GM12878 (cell line): Measurements from ENCODE around the gene OR1N1. TPM values are rescaled to one million over a fixed set of nuclear protein-coding genes. Genes with fewer than 3 reads are reported as not detected.

Source experiments
- ATAC-seq: fragments of 200-7000 bp; cut with Tn5 transposase; 3 replicates; pipeline ENCODE4 v1.9.1; 2020; ENCODE audit warnings: mild to moderate bottlenecking, moderate library complexity
- BruUV-seq: library from RNA; stranded (reverse); fragments of 400-500 nt; replicated peaks from 2 replicates; lab custom pipeline; 2021; lab: Mats Ljungman, UMichigan
- CTCF ChIA-PET: fragments of 300-600 bp; sonication (Branson Sonifier 250); formaldehyde crosslinking; extraction: SDS; loops from one replicate; lab custom pipeline; 2021; ENCODE audit warnings: inconsistent platforms; lab: Yijun Ruan, JAX
- POLR2A ChIA-PET: fragments of 350-600 bp; formaldehyde crosslinking; extraction: SDS; loops from one replicate; lab custom pipeline; 2021; ENCODE audit warnings: inconsistent platforms; lab: Charles Lee
- RAD21 ChIA-PET: fragments of 300-600 bp; sonication (Branson Sonifier 250); formaldehyde crosslinking; loops from one replicate; lab custom pipeline; 2023; ENCODE audit warnings: antibody characterized with exemption; ENCODE audit not compliant: unreplicated experiment; lab: Charles Lee
- SMC1A ChIA-PET: fragments of 300-600 bp; sonication (Branson Sonifier 250); formaldehyde crosslinking; loops from one replicate; lab custom pipeline; 2023; ENCODE audit not compliant: unreplicated experiment, uncharacterized antibody; lab: Charles Lee
- DNase-seq: peaks from one replicate; pipeline ENCODE4 v3.0.0-alpha.2; 2011; ENCODE audit warnings: low read depth, low spot score
- FAIRE-seq: peaks from 3 replicates; lab custom pipeline; 2011; peaks lifted over from hg19 to GRCh38; lab: Jason Lieb, UNC
- H2AFZ ChIP-seq: 2 replicates; pipeline ENCODE4 v1.6.0; 2011; ENCODE audit warnings: low read depth, low read length, control low read depth; ENCODE audit not compliant: control insufficient read depth
- H3K27ac ChIP-seq: 2 replicates; pipeline ENCODE4 v1.5.1; 2011; ENCODE audit warnings: control low read depth; ENCODE audit not compliant: control insufficient read depth, insufficient read depth
- H3K27me3 ChIP-seq, 2 experiments: replicated peaks in 1 of 2; 2 replicates each; pipeline versions ENCODE4 v1.6.0 to v1.6.1; 2011; ENCODE audit warnings: low read length in 1 of 2; ENCODE audit not compliant: control insufficient read depth in 2 of 2, insufficient read depth in 2 of 2
- H3K36me3 ChIP-seq, 2 experiments: 2 replicates each; pipeline ENCODE4 v1.5.1; 2011; ENCODE audit warnings: low read length in 1 of 2; ENCODE audit not compliant: control insufficient read depth in 2 of 2, insufficient read depth in 2 of 2
- H3K4me1 ChIP-seq: 2 replicates; pipeline ENCODE4 v1.6.1; 2011; ENCODE audit warnings: mild to moderate bottlenecking, low read length, moderate library complexity, mixed read lengths; ENCODE audit not compliant: control insufficient read depth, insufficient read depth
- H3K4me2 ChIP-seq: 2 replicates; pipeline ENCODE4 v1.6.0; 2011; ENCODE audit warnings: control low read depth; ENCODE audit not compliant: control insufficient read depth, insufficient read depth
- H3K4me3 ChIP-seq: fragments of 200-600 bp; sonication (generic); 2 replicates; pipeline ENCODE4 v1.5.1; 2016
- H3K79me2 ChIP-seq: 2 replicates; pipeline ENCODE4 v1.6.0; 2011; ENCODE audit warnings: low read length; ENCODE audit not compliant: control insufficient read depth, insufficient read depth
- H3K9ac ChIP-seq: 2 replicates; pipeline ENCODE4 v1.8.0; 2011; ENCODE audit warnings: low read length, control low read depth, mixed read lengths; ENCODE audit not compliant: control insufficient read depth, insufficient read depth
- H3K9me3 ChIP-seq: replicated peaks from 3 replicates; pipeline ENCODE4 v1.5.1; 2011; ENCODE audit warnings: mild to moderate bottlenecking, low read length; ENCODE audit not compliant: control insufficient read depth, insufficient read depth
- H4K20me1 ChIP-seq: 2 replicates; pipeline ENCODE4 v1.6.0; 2011; ENCODE audit not compliant: control insufficient read depth, insufficient read depth
- ATF2 ChIP-seq: IDR thresholded peaks from 2 replicates; pipeline ENCODE4 v1.6.1; 2012; ENCODE audit warnings: low read length, inconsistent platforms
- ELK1 ChIP-seq: IDR thresholded peaks from 2 replicates; pipeline ENCODE4 v1.6.1; 2012; ENCODE audit warnings: low read depth, low read length, improper control_type of control experiment
- KAT2A ChIP-seq: conservative IDR thresholded peaks from 2 replicates; pipeline ENCODE4 v1.6.1; 2011; ENCODE audit warnings: low read depth, low read length; ENCODE audit not compliant: control insufficient read depth
- NRF1 ChIP-seq: conservative IDR thresholded peaks from 2 replicates; pipeline ENCODE4 v1.6.1; 2011; ENCODE audit warnings: mild to moderate bottlenecking, low read depth, low read length, improper control_type of control experiment
- RAD21 ChIP-seq: IDR thresholded peaks from 2 replicates; pipeline ENCODE4 v1.6.1; 2011; ENCODE audit warnings: mild to moderate bottlenecking, low read depth, low read length, moderate library complexity; ENCODE audit not compliant: insufficient read depth
- SREBF1 ChIP-seq: IDR thresholded peaks from 2 replicates; pipeline ENCODE4 v1.6.1; 2012; ENCODE audit warnings: mild to moderate bottlenecking, low read length
- ZNF274 ChIP-seq: IDR thresholded peaks from one replicate; pipeline ENCODE4 v1.8.0; 2011; ENCODE audit not compliant: insufficient read length, insufficient read depth
- WGBS: methylation state at CpG from one replicate; pipeline ENCODE4 v1.1.6; 2016; ENCODE audit warnings: low lambda C conversion rate; ENCODE audit not compliant: insufficient replicate concordance, insufficient coverage; ENCODE audit errors: missing lambda C conversion rate; 5-methylcytosine and 5-hydroxymethylcytosine counted together
- in situ Hi-C: fragments of 300-500 bp; cut with MboI; formaldehyde crosslinking; loops from 9 replicates; pipeline ENCODE4 v1.14.3; 2018; ENCODE audit warnings: mixed read lengths
- intact Hi-C: fragments of 100-400 bp; cut with micrococcal nuclease; formaldehyde crosslinking; loops from one replicate; pipeline ENCODE4 v1.14.2; 2022; ENCODE audit not compliant: unreplicated experiment
- polyA plus RNA-seq, 11 experiments: library from polyadenylated mRNA; depleted of rRNA in 4 of 11; unstranded in 6 of 11; stranded (reverse) in 5 of 11; fragments of >200 nt; fragmentation: Nextera tagmentation in 4 of 11; fragmentation: Illumina TruSeq in 1 of 11; extraction: Ambion mirVana in 4 of 11; extraction: Trizol in 1 of 11; gene quantifications; 1 replicate in 1 of 11; 2 replicates in 10 of 11; pipeline versions ENCODE4 v1.2.1 to v1.2.3, GENCODE V29; 2011 to 2016; ENCODE audit warnings: inconsistent platforms in 2 of 11, missing spikeins in 2 of 11, low read depth in 1 of 11
- total RNA-seq, 4 experiments: library from RNA; depleted of rRNA in 3 of 4; stranded (reverse); fragments of >200 nt in 3 of 4; fragmentation: Illumina TruSeq in 1 of 4; extraction: Trizol in 1 of 4; gene quantifications; 2 replicates each; pipeline versions ENCODE4 v1.2.1 to v1.2.3, GENCODE V29; 2013 to 2021

Gene OR1N1
- total and polyA plus RNA-seq, 10 of the 15 experiments (the other 5 are each of a cell fraction or from before 2014, with no cell fraction given), result not detected

GRCh38 chr9:122551371-122551770, 24.3 kb upstream of the OR1N1 start:
- H4K20me1 ChIP-seq, result no peaks in the 10 kb centered on the region
- RAD21 ChIA-PET, result no interaction called here
- intact Hi-C loops, result no loop called here
- H2AFZ ChIP-seq, result no peak overlapping the region
- BruUV-seq, result no TSS peak
- ATAC-seq, result no peak
- H3K27ac ChIP-seq, result no peak overlapping the region
- no peaks in the 10 kb centered on the region for H3K79me2 ChIP-seq
- no peaks in the 10 kb centered on the region for H3K36me3 ChIP-seq
- TF ChIP-seq KAT2A (no peak), ZNF274 (no peak), RAD21 (no peak)
- H3K9me3 ChIP-seq, result no peaks in the 10 kb centered on the region
- no peak overlapping the region for H3K4me2 ChIP-seq
- in situ Hi-C loops, result no loop called here
- no peaks in the 10 kb centered on the region for H3K4me1 ChIP-seq
- no peak overlapping the region for H3K9ac ChIP-seq
- POLR2A ChIA-PET, result no interaction called here
- CTCF ChIA-PET, result no interaction called here
- no peak overlapping the region for H3K4me3 ChIP-seq
- SMC1A ChIA-PET, result no interaction called here
- DNase-seq, result no peak
- FAIRE-seq, result no peak
- 28% methylated on average over 5 of the region's 5 CpGs for WGBS
- no peaks in the 10 kb centered on the region for H3K27me3 ChIP-seq

GRCh38 chr9:122546196-122546595, 19.1 kb upstream of the OR1N1 start:
- Histone ChIP-seq H3K9me3 (no peaks in the 10 kb centered on the region), H3K27me3 (no peaks in the 10 kb centered on the region), H3K4me3 (no peak overlapping the region), H2AFZ (no peak overlapping the region), H4K20me1 (no peaks in the 10 kb centered on the region), H3K79me2 (no peaks in the 10 kb centered on the region), H3K36me3 (no peaks in the 10 kb centered on the region), H3K4me2 (no peak overlapping the region), H3K9ac (no peak overlapping the region), H3K27ac (no peak overlapping the region), H3K4me1 (no peaks in the 10 kb centered on the region)
- 65% methylated on average over 8 of the region's 8 CpGs for whole genome bisulfite sequencing
- no TSS peak for BruUV-seq
- TF ChIP-seq SREBF1, result no peak
- no peak for TF ChIP-seq ATF2
- TF ChIP-seq ELK1, result no peak
- TF ChIP-seq NRF1, result no peak
- FAIRE-seq, result no peak
- intact Hi-C loops, result no loop called here
- ChIA-PET POLR2A (no interaction called here), SMC1A (no interaction called here), CTCF (no interaction called here), RAD21 (no interaction called here)
- no peak for ATAC-seq
- no peak for DNase-seq
- in situ Hi-C loops, result no loop called here
